GM19025 (cell line): ENCODE measurements around the gene SIAH2.

Source experiments
- ATAC-seq: cut with Tn5 transposase; IDR thresholded peaks from one replicate; pipeline ENCODE4 v1.9.1; 2021; ENCODE audit warnings: mild to moderate bottlenecking, low read depth, moderate library complexity; ENCODE audit not compliant: unreplicated experiment

SIAH2 gene

DNA sequence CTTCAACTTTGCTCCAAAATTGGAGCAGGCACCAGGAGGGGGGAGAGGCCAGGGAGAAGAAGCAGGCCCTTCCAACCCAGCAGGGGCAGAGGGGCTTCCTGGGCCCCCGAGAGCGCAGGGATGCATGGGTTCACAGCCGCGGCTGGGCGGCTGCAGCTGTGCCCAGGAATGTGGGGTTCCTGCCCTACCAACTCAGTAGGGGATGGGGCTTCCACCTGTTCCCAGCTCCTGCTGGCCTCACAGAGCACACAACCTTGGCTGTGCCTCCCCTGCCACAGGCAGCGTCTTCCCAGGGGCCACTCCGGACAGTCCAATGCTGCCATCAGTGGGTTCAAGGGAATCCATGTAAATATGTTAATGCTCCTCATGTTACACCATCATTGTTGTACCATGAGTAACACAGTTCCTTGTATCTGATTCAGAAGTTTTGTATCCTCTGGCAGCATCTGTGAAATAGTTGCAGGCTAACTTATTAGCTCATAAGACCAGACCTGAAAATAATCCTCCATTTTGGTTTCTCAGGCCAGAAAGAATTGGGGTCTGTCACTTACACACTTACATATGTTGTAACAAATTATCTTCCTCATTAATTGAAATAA lies 12.1 kb upstream of the SIAH2 start:
- no peak for ATAC-seq

DNA sequence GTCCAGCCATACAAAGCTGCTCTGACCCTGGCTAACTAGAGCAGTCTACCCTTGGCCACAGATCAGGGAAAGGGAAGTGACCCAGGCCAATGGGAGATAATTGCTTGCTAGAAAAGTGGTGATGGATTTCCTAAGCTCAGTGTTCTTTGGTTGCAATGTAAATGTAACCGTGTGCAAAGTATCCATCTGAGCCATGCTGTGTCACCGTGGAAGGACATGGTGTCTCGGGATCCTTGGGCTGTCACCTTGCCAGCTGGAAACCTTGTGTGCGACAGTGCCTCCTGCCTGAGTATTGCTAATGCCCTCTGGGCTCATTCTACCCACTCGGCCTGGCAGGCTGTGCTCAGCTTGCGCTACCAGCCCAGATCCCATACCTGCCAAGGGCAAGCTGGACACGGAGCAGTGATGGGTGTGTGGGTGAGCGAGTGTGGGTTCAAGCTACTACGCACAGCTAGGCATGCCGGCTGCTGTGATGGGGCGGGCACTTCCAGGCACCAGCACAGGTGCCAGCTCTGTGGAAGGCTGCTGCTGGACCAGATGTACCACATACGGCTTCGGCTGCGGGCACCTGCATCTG lies 10.7 kb upstream of the SIAH2 start:
- no peak for ATAC-seq

DNA sequence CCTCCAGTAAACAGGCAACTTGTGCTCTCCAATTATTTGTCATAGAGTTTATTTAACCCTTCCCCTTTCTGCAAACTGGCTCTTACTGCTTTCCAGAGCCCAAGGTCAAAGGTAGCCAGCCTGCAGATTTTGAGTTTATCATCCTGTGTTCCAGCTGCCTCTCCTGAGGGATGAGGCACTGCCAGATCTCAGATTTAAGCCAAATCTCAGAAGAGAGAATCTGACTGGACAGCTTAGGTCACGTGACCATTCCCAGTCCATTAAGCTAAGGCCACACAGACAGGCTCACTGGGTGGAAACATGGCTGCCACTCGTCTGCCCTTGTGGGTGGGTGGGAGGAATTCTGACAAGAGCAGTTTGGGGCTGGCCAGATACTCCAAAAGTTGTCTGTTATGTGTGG lies 8.6 kb upstream of the SIAH2 start:
- ATAC-seq, result no peak

DNA sequence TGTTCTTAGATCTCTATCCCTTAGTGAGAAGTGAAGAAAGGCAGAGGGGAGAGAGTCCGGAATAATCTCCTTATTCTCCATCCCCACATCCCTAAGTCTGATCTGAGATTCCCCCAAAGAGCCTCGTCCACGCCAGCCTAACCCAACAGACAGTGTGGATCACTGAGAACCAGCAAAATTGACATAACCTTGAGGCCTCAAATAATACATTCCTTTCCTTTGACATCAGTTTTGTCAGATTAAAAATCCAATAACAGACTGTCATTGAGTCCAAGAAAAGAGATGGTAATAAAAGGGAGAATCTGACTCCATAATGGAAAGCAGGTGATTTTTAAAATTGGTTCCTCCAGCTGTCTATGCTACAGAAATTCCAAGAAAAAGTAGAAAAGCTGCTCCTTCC lies 7.7 kb upstream of the SIAH2 start:
- ATAC-seq, result no peak

DNA sequence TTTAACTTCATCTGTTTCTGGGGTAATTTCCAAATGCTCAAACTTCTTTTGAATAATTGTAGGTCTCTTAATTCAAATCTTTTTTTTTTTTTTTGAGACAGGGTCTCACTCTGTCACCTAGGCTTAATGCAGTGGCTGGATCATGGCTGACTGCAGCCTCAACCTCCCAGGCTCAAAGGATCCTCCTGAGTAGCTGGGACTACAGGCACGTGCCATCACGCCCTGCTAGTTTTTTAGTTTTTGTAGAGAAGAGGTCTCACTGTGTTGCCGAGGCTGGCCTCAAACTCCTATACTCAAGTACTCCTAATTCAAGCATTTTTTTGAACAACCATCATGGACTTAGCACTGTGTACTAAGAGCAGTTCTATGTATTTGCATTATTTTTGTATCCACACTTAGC lies 3.8 kb upstream of the SIAH2 start:
- no peak for ATAC-seq

DNA sequence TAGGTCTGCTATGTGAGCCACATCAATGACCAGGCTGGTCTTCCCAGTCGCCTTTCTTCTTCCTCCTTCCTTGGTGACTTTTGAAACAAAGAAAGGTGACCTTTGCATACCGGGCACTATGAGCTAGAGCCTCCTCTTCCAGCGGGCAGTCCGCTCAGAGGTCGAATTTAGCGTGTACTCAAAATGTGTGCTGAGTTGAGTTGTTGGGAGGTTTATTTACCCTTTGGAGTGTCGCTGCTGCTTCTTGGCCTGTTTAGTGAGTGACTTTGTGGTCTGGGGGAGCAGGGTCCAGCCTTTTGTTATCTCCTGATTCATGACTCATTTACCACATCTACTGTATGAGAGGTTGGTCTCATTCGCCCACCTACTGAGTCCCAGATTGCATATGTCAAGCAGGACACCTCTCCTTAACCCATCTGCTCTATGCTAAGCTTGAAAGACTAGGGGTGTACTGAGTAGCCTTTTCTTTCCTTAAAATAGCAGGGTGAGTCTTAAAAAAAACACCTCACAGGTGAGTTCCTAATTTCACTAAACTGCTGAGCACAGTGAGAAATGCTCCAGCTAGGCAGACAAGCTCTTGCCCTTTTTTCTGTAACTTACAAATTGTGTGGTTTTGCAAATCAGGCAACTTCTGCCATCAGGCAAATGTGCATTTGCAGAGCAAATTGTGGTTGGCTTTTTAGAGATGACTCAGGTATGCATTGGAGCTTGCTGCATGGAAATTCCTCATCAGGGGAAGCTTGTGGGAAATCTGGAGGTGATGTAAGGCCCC lies 3.2 kb upstream of the SIAH2 start:
- ATAC-seq, result peak; percentile 16

DNA sequence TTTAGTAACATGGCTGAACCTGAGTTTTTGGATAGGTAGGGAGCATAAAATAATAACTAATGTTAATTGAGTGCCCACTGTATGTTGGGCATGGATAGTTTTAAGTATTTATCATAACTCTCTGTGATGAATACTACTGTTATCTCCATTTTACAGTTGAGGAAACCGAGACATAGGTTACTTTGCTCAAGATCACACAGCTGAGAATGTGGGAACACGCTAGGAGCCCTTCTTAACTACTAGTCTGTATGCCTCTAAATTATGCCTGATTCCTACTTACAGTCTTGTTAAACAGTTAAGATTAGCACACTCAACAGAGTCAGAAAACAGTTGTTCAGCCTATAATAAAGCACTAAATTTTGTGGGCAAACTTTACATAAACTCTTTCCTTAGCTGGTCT lies 2.0 kb upstream of the SIAH2 start:
- no peak for ATAC-seq

DNA sequence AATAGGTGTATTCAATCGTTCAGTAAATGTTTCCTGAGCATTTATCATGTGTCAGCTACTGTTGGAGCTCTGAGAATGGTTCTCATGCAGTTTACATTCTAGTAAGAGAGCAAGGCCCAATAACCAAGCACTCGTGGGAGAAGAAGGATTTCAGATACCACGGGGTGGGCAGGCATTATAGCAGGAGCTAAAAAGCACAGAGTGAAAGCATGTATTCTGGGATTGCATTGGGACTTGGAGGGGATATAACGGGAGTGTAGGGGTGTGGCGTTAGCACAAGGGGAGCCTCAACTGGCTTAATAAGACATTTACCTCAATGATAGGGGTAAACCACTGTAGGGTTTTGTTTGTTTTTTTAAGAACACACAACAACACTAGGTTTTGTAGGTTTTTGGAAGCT lies 1.6 kb upstream of the SIAH2 start:
- ATAC-seq, result no peak

DNA sequence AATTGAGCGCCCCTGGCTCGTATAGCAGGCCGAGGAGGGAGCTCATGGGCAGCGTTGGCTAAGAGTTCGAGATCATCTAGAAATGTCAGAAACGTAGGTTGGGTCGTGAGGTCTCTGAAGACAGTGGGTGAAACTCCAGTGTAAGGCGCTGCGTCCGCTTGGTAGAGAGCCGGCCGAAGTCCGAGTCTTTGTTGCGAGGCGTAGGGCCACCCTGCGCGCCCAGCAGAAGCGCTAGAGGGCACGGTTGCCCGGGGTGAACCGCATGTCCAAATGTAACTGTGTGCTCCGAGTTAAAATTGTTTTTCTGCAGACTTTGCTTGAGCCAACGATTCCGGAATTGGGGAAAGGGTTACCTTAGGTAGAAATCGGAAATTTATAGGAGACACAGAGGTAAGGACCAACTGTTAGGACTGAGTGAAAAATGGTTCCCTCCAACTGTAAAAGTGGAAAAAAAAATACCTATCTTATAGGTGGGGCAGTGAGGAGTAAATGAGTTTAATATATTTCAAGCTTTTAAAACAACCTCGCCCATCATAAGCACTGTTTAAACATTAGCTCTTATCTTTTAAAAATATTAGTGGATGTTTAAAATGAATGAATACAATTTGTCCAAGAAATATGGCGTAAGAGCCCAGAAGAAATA lies 993 bp upstream of the SIAH2 start:
- peak; percentile 6 for ATAC-seq

DNA sequence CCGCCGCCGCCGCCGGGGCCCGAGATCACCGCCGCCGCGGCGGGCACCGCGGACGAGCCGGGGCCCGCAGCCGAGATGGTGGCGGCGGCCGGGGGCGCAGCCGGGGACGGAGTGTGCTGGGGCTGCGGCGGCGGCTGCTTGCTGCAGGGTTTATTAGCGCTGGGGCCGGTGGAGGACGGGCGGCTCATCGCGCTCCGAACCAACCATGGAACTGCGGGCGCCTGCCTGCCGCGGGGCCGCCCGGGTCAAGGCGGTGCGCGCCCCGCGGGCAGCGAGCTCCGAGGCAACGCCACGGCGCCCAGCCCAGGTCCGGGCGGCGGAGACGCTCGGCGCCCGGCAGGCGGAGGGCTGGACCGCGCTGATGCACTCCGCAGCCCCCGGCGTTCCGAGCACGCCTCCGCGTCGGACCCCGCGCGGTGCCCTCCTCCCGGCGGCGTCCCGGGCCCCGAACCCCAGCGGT lies 277 bp downstream of the SIAH2 start:
- peak; percentile 7 for ATAC-seq

DNA sequence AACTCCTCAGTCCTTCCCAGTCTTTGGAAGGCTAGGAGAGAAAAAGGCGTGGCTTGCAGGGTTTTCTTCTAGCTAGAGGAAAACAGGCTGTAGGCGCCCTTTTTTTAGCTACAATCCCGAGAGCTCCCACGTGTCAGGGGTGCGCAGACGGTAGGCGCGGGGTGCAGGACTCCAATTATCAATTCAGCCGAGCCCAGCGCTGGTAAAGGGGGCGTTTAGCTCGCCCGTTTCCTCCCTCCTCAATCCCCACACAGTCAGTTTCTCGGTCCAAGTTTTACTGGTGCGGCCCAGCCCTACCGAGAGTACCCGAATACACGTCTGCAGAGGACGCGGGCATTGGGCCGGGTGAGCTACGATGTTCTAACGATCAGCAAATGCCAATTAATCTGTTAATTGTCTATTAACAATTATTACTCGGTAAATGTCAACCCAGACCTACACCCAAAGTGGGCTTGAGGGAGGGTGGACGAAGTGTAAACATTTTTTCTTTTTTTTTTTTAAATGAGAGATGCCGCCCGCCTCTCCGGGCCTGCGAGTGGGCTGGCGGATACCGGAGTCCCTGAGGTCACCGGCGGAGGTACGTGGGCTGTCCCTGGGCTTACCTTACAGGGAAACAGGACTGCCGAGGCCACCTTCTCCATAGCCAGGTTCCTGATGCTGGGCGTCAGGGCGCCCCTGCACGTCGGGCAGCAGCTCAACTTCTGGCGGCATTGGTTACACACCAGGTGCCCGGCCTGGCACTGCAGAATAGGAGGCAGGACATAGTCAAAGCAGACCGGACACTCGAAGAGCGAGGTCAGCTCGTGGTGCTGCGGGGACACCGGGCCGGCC lies 923 bp downstream of the SIAH2 start:
- no peak for ATAC-seq

DNA sequence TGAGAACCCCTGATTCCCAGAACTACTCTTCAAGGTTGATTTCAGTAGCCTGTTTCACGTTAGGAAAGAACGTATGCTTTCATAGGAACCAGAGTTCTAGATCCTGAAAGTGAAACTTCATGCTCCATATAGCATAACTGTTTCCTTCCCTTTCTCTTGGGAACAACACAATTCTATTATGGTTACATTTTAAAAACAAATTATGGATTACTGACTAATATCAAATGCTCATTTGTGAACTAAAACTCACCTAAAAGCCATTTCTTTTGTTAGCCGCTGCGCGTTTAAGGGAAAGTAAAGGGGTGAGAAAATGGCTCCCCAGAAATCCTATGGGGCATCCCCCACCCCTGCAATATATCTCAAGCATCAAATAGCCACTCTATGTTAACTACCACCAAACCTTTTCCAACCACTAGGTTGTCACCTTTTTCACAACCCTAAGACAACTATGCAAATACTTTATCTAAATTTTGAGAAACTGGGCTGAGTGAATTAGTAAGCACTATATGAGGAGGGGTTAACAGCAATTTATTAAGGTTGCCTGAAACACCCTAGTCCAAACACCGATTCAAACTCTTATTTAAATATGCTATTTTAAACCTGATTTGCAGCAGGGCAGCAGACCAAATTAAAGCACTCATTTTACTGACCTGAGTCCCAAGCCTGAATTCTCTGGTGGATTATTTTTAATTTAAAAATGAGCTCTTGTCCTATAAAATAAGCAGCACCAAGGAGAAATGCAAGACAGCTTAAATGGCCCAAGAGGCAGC lies 2.4 kb downstream of the SIAH2 start:
- ATAC-seq, result no peak

DNA sequence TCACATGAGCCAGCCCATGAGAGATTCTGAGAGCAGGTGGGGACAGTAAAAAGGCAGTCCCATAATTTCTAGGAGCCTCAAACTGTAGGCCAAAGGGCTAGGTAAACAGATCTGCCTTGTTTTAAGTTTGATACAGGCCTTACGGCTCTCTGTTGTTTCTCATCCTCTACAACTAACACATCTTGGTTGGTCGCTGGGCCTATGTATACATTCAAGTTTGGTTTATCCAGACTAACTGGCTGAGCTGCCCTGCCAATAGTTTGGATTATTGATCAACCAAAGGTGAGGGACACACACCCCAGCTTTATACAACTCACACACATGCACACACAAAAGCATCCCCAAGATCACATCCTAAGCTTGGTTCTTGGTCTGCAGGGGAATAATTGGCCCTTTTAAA lies 3.0 kb downstream of the SIAH2 start:
- no peak for ATAC-seq

DNA sequence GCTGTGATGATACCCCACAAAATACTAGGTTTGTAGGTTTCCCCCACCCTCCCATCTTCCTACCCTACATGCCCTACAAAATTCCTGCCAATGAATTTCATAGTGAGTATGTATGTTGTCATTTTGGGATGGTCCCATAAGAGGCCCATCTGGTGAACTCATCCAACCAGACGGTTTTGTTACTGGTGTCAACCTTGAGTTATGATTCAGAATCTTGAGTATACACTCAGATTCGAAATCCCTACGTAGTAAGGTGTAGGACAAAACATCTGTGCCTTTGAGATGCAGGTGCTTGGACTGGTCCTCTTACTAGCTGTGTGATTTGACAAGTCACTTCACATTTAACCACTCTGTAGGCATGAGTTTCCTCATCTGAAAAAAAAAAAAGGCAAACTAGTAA lies 3.6 kb downstream of the SIAH2 start:
- no peak for ATAC-seq

DNA sequence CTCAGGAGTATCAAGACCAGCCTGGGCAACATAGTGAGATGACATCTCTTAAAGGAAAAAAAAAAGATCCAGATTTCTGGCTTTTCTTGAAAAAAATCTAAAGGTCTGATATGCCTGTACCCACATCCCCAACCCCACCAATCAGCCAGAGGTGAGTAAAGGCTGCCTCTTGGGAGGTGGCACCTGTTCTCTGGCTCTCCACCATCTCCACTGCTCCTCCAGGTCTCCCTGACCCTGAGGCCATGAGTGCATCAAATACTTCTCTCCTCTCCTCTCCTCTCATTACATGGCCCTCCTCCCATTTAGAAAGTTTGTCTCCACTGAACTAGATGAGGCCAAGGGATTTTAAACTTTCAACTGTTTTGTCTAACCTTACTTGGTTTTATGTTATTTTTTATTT lies 5.2 kb downstream of the SIAH2 start:
- ATAC-seq, result no peak

DNA sequence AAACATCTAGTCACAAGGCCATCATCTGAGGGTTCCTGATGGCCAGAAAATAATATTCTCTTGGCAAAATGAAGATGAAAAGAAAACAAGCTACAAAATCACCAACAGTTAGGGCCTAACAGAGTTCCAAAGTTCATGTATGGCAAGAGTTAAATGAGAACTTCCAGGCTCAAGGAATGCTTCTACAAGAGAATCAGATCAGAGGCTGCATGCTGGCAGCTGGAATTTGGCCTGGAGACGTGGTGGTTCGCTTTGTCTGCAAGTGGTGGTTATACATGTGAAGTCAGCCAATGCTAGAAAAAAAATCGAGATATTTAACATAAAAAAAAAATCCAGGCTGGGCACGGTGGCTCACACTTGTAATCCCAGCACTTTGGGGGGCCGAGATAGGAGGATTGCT lies 5.6 kb downstream of the SIAH2 start:
- ATAC-seq, result no peak

DNA sequence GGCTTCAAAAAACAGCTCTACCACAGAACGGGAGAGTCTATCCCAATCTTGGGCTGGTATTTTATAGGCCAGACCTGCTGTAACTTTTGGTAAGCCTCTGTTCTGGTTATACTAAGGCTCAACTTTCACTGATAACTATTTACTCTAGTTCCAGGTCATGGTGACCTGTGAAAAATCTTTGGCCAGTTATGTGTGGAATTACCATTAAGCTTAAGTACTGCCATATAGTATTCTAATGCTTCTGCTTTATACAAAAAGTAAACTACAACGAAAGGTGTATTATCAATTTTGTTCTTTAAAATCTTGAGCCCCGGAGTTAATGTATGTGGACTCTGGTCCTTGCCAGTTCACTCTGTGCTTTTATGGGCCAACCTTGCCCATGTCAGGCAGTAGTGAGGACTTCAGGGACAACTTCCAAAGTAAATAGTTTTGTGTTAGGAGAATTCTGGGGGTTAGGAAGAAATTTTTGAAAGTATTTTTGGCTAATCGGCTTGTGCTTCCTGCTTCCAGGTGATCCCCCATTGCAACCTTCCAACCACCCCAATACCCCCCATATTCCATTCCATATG lies 6.4 kb downstream of the SIAH2 start:
- ATAC-seq, result no peak

DNA sequence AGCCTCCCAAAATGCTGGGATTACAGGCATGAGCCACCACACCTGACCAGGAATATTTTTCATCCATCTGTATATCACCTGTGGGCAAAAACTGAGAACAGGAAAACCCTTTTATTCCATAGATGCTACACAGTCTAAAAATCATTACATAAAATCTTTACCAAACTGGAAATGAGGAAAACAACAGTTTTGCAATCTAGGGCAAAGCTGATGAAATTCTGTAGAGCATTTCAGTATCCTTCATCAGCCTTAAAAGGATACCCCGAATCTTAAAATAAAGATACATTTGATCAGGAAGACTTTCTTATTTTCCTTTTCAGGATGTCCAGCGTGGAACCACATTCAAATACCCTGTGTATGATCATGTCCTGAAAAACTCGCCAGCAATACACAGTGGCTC lies 7.1 kb downstream of the SIAH2 start:
- ATAC-seq, result no peak

DNA sequence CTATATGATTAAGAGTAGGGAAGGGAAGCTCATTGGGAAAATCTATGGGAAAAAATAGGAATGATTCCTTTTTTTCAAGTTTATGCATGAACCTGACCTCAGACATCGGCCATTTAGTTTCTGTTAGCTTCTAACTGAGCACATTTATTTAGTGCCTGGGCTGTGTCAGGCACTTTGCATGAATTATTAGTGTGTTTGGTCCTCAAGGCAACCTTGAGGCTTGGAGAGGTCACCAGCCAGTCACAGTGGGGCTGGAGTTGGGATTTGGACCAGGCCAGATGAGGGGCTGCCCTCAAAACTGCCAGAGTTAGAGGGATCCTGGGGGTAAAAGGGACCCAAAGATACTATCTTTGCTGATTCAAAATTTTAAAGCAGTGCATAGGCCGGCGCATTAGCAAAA lies 8.1 kb downstream of the SIAH2 start:
- no peak for ATAC-seq
